K562 (cell line): Measurements from ENCODE around the gene HKDC1. TPM values are rescaled to one million over a fixed set of nuclear protein-coding genes. Genes with fewer than 3 reads are reported as not detected.
A peak's percentile ranks its signal among the peaks of the same experiment; 100 is the strongest.

Source experiments
- BRD9 ChIP-seq: fragments of 450-650 bp; IDR thresholded peaks from 2 replicates; pipeline ENCODE4 v1.6.1; 2018; ENCODE audit warnings: low read depth; ENCODE audit not compliant: partially characterized antibody
- CREB3 ChIP-seq: fragments of 450-650 bp; conservative IDR thresholded peaks from 2 replicates; pipeline ENCODE4 v1.6.1; 2016; ENCODE audit warnings: missing genetic modification characterization, low read depth, mild to moderate bottlenecking, missing compliant biosample characterization, moderate library complexity
- DNMT1 ChIP-seq: fragments of 450-650 bp; IDR thresholded peaks from 2 replicates; pipeline ENCODE4 v1.6.1; 2016; ENCODE audit warnings: antibody characterized with exemption, mild to moderate bottlenecking
- ESRRA ChIP-seq: fragments of 450-650 bp; IDR thresholded peaks from 2 replicates; pipeline ENCODE4 v1.6.1; 2014; ENCODE audit warnings: low read depth, mild to moderate bottlenecking, moderate library complexity, borderline replicate concordance
- FOS ChIP-seq: IDR thresholded peaks from 3 replicates; pipeline ENCODE4 v1.6.1; 2011; ENCODE audit not compliant: insufficient read length; ENCODE audit errors: extremely low read depth
- GTF2E2 ChIP-seq: fragments of 200-800 bp; sonication (Bioruptor generic); IDR thresholded peaks from 2 replicates; pipeline ENCODE4 v1.6.1; 2016; ENCODE audit warnings: missing genetic modification characterization, missing compliant biosample characterization
- HMGXB4 ChIP-seq: sonication (generic); formaldehyde crosslinking; IDR thresholded peaks from 2 replicates; pipeline ENCODE4 v1.8.1; 2023; ENCODE audit warnings: mild to moderate bottlenecking, missing genetic modification reagents
- IRF2 ChIP-seq: sonication (generic); formaldehyde crosslinking; IDR thresholded peaks from 2 replicates; pipeline ENCODE4 v1.8.1; 2022; ENCODE audit warnings: mild to moderate bottlenecking, missing genetic modification reagents
- KDM4B ChIP-seq, 2 experiments: fragments of 450-650 bp in 1 of 2; sonication (generic) in 1 of 2; IDR thresholded peaks; 2 replicates each; pipeline ENCODE4 v1.6.1; 2016 to 2017; ENCODE audit warnings: borderline replicate concordance in 2 of 2, antibody characterized with exemption in 1 of 2, low read depth in 1 of 2, mild to moderate bottlenecking in 1 of 2
- NONO ChIP-seq, 2 experiments: fragments of 200-400 bp in 1 of 2; fragments of 450-650 bp in 1 of 2; formaldehyde crosslinking in 1 of 2; IDR thresholded peaks; 2 replicates each; pipeline ENCODE4 v1.6.1; 2017; ENCODE audit warnings: low read depth in 2 of 2, mild to moderate bottlenecking in 2 of 2, moderate library complexity in 2 of 2, low read length in 1 of 2
- RB1 ChIP-seq: fragments of 450-650 bp; IDR thresholded peaks from 2 replicates; pipeline ENCODE4 v1.6.1; 2017; ENCODE audit warnings: low read depth, mild to moderate bottlenecking
- SAFB2 ChIP-seq: fragments of 200-400 bp; formaldehyde crosslinking; IDR thresholded peaks from 2 replicates; pipeline ENCODE4 v1.6.1; 2018; ENCODE audit warnings: borderline replicate concordance, low read length, low read depth, moderate library complexity; ENCODE audit not compliant: severe bottlenecking
- SNIP1 ChIP-seq: fragments of 450-650 bp; IDR thresholded peaks from 2 replicates; pipeline ENCODE4 v1.7.1; 2017; ENCODE audit warnings: low read depth, mild to moderate bottlenecking
- TFAP4 ChIP-seq: sonication (generic); formaldehyde crosslinking; IDR thresholded peaks from 2 replicates; pipeline ENCODE4 v1.8.0; 2022; ENCODE audit warnings: missing genetic modification reagents, mild to moderate bottlenecking, moderate library complexity, borderline replicate concordance
- TFE3 ChIP-seq: fragments of 450-650 bp; formaldehyde crosslinking; IDR thresholded peaks from 2 replicates; pipeline ENCODE4 v1.4.0; 2020; ENCODE audit warnings: mild to moderate bottlenecking, mixed read lengths
- USF1 ChIP-seq: sonication (generic); formaldehyde crosslinking; IDR thresholded peaks from 2 replicates; pipeline ENCODE4 v1.9.0; 2022; ENCODE audit warnings: mild to moderate bottlenecking, missing genetic modification reagents
- XRCC3 ChIP-seq: fragments of 450-650 bp; IDR thresholded peaks from 2 replicates; pipeline ENCODE4 v1.6.1; 2017; ENCODE audit warnings: mild to moderate bottlenecking, moderate library complexity
- ZBTB17 ChIP-seq: fragments of 450-650 bp; formaldehyde crosslinking; IDR thresholded peaks from 2 replicates; pipeline ENCODE4 v1.4.0; 2020; ENCODE audit warnings: mild to moderate bottlenecking
- ZNF140 ChIP-seq: fragments of 250-450 bp; sonication (Bioruptor Pico); IDR thresholded peaks from 2 replicates; pipeline ENCODE4 v1.8.0; 2021; ENCODE audit warnings: moderate library complexity, mild to moderate bottlenecking, inconsistent platforms
- ZNF165 ChIP-seq: fragments of 250-450 bp; sonication (Bioruptor Pico); IDR thresholded peaks from 2 replicates; pipeline ENCODE4 v1.4.0; 2020; ENCODE audit warnings: borderline replicate concordance
- ZNF583 ChIP-seq: fragments of 250-450 bp; sonication (Bioruptor Pico); IDR thresholded peaks from 2 replicates; pipeline ENCODE4 v1.4.0; 2020
- ZNF668 ChIP-seq: fragments of 250-450 bp; sonication (Bioruptor Pico); IDR thresholded peaks from 2 replicates; pipeline ENCODE4 v1.8.0; 2022; ENCODE audit warnings: mild to moderate bottlenecking, inconsistent platforms
- polyA plus RNA-seq, 8 experiments: library from polyadenylated mRNA; depleted of rRNA in 4 of 8; stranded (reverse) in 5 of 8; unstranded in 3 of 8; fragments of >200 nt; fragmentation: Nextera tagmentation in 2 of 8; fragmentation: Illumina TruSeq in 1 of 8; extraction: Ambion mirVana in 2 of 8; extraction: Trizol in 1 of 8; gene quantifications; 2 replicates each; pipeline versions ENCODE4 v1.2.1 to v1.2.3, GENCODE V29; 2011 to 2014; ENCODE audit warnings: inconsistent platforms in 1 of 8, missing spikeins in 1 of 8
- total RNA-seq, 7 experiments: library from RNA; depleted of rRNA in 6 of 7; stranded (reverse); fragments of >200 nt in 6 of 7; fragmentation: Illumina TruSeq in 2 of 7; extraction: Trizol in 2 of 7; gene quantifications; 2 replicates each; pipeline versions ENCODE4 v1.2.1 to v1.2.3, GENCODE V29; 2011 to 2021; ENCODE audit warnings: low replicate concordance in 1 of 7

The HKDC1 gene
- total and polyA plus RNA-seq, 9 of the 15 experiments (the other 6 are each of a cell fraction or from before 2014, with no cell fraction given) = 0.04 to 0.22 (median 0.11) TPM; not detected in 5

GRCh38 chr10:69179743-69180524 is 40.2 kb upstream of the HKDC1 start, which contains the start of gene SUPV3L1 (continued):
- TF ChIP-seq IRF2 (no peak), FOS (no peak), NONO (IDR thresholded peaks at IDR 0.05; ENCODE audit: low read depth in 2 of 2, low read length in 1 of 2) (peak; percentile 26 to 51; a peak in 1 of 4 replicates), SNIP1 (no peak), ZBTB17 (CRISPR knock-in tag) (peak; percentile 54; the same call in 1 of the 2 replicates), ZNF668 (peak; percentile 71; the same call in 1 of the 2 replicates), ESRRA (peak; percentile 82), ZNF140 (CRISPR knock-in tag) (no peak), BRD9 (no peak), SAFB2 (no peak), CREB3 (tag) (peak; percentile 82; the same call in 1 of the 2 replicates), XRCC3 (no peak), ZNF165 (0 out of 2 replicates have a peak, but pooled peaks have one; percentile 30), DNMT1 (0 out of 2 replicates have a peak, but pooled peaks have one; percentile 13), KDM4B (IDR thresholded peaks at IDR 0.05; ENCODE audit: borderline replicate concordance in 2 of 2, low read depth in 1 of 2) (peak in 1 of 2 experiments; percentile 35; a peak in 1 of 4 replicates), GTF2E2 (peak; percentile 15; the same call in 1 of the 2 replicates), TFE3 (peak; percentile 100), HMGXB4 (CRISPR knock-in tag) (peak; percentile 93; the same call in 1 of the 2 replicates), RB1 (peak; percentile 78), ZNF583 (CRISPR knock-in tag) (no peak), TFAP4 (peak; percentile 84), USF1 (CRISPR knock-in tag) (peak; percentile 100)
